GM21526 (cell line): Measurements from ENCODE around the gene ARHGEF7.

Source experiments
- ATAC-seq: cut with Tn5 transposase; IDR thresholded peaks from one replicate; pipeline ENCODE4 v1.9.1; 2021; ENCODE audit warnings: moderate library complexity; ENCODE audit not compliant: unreplicated experiment, low FRiP score

Gene ARHGEF7

DNA sequence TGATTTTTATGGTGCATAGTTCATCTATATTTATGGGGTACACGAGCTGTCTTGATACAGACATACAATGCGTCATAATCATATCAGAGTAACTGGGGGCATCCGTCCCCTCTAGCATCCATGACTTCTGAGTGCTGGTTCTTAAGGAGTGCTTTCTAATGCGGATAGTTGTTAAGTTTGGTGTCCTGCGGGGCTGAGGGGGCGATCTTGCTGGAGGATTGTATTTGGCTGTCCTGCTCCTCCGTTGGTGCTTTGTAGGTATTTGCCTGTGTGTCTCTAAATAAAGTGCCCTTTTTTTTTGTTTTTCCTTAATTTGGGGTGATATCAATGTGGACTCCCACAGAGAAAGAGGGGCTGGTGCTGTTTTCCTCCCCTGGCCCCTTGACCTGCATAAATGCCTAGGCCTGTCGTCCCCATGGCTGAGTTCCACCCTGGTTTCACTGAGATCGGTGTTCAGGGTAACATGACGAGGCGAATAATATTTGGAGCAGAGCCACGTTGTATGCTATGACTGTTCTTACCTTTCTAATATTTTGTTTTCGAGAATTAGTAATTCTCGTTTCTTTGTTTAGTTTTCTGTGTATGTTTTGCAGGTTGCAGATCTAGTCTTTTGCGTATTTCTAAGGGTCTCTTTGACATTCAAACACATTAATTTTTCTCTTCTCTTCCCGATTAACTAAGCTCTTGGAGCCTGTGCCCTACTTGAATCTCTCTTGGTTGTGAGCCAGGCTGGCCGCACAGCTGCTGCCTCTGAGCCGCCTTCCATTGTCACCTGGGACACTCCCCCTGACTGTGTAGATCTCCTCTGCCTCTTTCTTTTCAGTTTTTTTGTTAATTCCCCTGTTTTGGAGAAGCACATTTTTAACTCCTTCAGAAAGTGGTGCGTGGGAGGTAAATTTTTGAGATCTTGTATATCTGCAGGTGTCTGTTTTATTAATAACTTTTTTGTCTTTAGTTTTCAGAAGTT, 100.3 kb downstream of the ARHGEF7 start:
- ATAC-seq = no peak

DNA sequence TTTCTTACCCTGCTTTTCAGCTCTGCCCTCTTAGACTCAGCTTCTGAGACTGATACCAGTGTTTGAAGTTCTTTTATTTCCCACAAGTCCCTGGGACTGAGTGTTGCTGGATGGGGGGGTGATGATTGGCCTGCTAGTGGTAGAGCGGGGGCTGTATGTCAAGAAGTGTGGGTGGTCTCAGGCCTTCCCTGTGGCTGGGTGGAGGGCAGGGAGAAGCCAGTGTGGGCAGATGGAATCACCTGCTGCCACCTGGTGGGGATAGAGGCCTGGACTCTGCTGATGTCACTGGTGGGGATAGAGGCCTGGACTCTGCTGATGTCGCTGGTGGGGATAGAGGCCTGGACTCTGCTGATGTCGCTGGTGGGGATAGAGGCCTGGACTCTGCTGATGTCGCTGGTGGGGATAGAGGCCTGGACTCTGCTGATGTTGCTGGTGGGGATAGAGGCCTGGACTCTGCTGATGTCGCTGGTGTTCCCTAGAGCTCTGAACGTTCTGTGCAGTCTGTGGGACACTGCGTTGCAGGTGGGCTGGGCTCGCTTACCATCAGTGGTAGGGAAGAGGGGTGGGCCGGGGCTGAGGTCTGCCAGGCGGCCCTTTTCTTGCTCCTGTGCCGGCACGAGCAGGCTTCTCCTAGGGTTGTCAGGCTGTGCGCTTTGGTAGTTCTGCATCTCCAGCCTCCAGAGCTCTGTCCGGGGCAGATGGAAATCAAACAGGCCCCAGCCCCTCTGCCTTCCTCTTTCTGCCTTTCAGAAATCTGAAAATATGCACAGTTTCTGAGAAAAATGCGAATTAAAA, 101.3 kb downstream of the ARHGEF7 start:
- ATAC-seq = no peak

- ATAC-seq = no peak
Observed at GRCh38 chr13:111217641-111218040, 102.5 kb downstream of the ARHGEF7 start.

DNA sequence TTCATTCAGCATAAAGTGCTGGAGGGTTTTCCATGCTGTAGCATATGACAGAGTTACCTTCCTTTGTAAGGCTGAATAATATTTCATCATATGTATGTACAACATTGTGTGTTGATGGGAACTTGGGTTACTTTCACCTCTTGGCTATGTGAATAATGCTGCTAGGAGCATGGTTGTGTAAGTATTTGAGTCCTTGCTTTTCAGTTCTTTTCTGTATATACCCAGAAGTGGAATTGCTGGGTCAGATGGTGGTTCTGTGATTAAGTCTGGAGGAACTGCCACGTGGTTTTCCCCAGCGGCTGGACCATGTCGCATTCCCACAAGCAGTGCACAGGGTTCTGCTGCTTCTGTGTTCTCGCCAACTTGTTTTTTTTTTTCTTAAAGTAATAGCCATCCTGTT, 104.2 kb downstream of the ARHGEF7 start:
- no peak for ATAC-seq

DNA sequence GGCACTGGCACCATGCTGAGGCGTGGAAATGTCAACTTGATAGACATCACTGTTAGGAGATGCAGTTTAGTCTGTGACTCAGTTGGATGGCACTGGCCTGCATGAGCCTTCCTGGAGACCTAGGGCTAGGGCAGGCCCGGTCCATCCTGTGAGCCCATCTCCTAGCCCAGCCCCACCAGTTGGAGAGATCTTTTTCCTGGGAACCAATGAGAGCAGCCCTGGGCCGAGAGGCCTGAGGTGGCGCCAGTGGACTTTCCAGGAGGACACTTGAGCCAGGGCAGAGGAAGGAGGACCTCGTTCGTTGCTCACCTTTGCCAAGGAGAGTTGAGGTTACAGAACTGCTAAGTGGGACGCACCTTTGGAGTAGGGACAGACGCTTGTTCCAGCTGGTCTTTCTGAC, 104.8 kb downstream of the ARHGEF7 start:
- no peak for ATAC-seq

DNA sequence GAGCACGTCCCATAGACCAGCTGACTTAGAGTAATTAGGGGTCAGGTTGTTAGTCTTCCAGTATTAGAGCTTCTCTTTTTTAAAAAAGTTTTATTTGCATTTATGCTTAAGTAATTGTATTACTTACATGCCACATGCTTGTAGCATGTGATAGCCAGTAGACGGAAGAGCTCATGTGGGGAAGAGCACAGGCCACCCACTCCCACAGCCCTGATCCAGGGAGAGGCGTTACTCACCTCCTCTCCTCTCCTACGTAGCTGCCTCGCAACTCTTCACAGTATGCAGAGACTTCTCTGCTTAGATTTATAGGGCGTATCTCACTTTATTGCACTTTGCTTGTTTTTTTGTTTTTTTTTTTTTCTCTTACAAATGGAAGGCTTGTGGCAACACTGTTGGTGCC, 110.1 kb downstream of the ARHGEF7 start:
- no peak for ATAC-seq

- no peak for ATAC-seq
Observed at GRCh38 chr13:111225810-111226546, 110.9 kb downstream of the ARHGEF7 start.

GRCh38 chr13:111227405-111227804, 112.3 kb downstream of the ARHGEF7 start:
- ATAC-seq = no peak

DNA sequence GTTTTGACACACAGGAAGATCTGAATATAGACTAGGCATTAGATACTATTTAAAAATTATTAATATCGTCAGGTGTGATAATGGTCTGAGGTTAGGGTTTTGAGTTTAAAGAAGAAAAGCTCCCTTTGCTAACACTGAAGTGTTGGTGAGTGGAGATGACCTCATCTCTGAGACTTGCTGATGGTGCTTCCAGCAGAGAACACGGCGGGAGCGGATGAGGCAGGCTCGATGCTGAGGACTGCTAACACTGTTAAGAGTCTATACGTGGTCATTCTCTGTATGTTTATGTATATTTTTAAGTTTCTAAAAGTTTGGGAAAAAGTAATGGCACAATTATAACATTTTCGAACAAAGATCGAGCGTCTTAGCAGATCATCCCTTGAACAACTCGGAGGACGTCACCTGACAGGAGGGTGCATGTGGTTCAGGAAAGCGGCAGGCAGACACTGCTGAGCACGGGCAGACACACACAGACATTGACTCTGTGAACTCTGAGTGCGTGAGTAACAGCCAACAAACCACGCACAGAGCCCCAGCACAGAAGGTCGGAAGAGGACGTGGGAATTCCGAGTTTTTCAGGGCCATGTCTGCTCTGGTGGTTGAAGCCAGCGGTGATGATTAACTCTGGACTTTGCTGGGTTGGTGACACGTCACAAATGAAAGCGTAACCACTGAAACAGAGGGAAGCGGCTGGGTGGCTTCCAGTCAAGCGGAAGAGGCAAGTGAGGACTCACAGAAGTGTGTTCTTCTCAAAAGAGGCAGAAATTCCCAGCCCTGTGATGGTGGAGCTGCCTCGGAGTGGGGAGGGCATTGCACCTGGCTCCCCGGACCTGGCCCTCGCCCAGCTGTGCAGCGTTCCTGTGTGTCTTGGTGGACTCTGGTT, 113.4 kb downstream of the ARHGEF7 start:
- ATAC-seq = no peak

DNA sequence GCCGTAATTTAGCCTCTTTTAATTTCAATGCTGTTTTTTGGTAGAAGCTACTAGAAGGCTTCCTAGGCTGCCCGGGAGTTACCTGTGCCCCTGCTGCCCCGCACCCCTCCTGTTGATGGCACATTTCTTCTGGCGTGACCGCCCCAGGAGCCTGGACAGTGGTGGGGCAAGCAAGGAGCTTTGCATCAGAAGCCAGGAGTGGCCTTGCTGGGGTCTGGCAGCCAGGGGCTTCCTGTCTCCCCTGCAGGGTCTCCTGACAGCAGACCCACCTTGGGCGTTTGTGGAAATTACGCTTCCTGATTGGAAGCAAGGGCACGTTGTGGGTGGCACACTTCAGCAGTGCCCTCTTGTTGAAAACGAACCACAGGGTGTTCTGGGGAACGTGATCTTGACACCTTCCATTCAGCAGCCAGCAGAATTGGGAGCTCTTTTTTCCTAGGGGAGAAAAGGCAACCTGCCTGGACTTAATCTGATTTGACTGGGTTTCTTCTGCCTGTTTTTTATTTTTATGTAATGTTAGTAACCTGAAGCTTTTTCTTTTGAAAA, 115.3 kb downstream of the ARHGEF7 start:
- no peak for ATAC-seq

GRCh38 chr13:111232191-111232590, 117.1 kb downstream of the ARHGEF7 start:
- no peak for ATAC-seq

DNA sequence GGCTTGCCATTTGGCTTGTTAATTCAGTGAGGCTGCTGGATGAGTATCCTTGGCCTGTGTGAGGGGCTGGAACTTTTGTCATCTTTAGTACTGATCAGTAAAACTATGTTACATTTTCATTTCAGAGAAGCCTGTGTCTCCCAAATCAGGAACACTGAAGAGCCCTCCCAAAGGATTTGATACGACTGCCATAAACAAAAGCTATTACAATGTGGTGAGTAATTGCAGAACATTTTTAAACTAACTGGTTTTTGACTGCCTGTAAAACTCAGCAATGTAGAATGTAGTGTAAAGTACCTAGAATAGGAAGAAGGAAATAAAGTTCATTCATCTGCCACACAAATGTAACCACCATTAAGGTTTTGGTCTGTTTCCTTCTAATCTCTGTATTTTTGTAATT, 118.0 kb downstream of the ARHGEF7 start:
- no peak for ATAC-seq

- ATAC-seq = no peak
Observed at GRCh38 chr13:111239764-111240670, 124.9 kb downstream of the ARHGEF7 start.

- ATAC-seq = no peak
Observed at GRCh38 chr13:111241006-111241755, 126.1 kb downstream of the ARHGEF7 start.

GRCh38 chr13:111241862-111242261, 126.8 kb downstream of the ARHGEF7 start:
- no peak for ATAC-seq

DNA sequence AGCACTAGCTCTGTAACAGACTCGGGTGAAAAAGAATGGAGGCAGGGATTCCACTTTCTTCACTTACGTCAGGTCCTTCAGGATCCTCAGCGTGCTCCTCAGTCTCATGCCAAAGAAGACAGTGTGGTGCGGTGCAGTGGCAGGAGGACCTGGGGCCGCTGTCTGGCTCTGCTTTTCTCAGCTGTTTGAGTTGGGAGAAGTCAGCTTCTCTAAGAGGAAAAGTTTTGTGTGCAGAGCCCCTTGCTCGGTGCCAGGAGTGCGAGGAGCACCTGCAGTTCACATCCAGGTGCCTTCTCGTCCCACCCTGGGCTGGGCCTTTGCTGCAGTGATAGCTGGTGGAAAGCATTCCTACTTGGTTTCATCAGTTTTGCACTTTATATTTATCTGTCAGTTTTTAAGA, 127.5 kb downstream of the ARHGEF7 start:
- no peak for ATAC-seq

DNA sequence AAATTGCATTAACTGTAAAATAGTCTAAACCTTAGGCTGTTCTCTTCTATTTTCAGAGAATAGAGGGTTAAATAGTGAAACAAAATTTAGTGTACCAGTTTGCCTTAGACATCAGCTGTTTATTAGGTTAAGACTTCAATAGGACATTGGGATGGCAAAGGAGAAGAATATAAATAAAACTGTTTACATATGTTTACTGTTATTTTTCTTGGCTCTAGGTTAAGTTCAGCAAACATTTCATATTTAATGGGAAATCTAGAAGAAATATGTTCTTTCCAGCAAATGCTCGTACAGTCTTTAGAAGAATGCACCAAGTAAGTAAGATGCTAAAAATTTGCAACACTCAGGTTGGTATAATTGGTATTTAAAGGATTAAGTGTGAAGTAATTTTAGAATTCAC, 128.9 kb downstream of the ARHGEF7 start:
- no peak for ATAC-seq
